CMK (cell line): Measurements from ENCODE around the gene HMGA1.
A peak's percentile ranks its signal among the peaks of the same experiment; 100 is the strongest.

Experiments
- DNase-seq: peaks from one replicate; pipeline ENCODE4 v3.0.0-alpha.2; 2010; ENCODE audit warnings: low read depth

HMGA1 gene

DNA sequence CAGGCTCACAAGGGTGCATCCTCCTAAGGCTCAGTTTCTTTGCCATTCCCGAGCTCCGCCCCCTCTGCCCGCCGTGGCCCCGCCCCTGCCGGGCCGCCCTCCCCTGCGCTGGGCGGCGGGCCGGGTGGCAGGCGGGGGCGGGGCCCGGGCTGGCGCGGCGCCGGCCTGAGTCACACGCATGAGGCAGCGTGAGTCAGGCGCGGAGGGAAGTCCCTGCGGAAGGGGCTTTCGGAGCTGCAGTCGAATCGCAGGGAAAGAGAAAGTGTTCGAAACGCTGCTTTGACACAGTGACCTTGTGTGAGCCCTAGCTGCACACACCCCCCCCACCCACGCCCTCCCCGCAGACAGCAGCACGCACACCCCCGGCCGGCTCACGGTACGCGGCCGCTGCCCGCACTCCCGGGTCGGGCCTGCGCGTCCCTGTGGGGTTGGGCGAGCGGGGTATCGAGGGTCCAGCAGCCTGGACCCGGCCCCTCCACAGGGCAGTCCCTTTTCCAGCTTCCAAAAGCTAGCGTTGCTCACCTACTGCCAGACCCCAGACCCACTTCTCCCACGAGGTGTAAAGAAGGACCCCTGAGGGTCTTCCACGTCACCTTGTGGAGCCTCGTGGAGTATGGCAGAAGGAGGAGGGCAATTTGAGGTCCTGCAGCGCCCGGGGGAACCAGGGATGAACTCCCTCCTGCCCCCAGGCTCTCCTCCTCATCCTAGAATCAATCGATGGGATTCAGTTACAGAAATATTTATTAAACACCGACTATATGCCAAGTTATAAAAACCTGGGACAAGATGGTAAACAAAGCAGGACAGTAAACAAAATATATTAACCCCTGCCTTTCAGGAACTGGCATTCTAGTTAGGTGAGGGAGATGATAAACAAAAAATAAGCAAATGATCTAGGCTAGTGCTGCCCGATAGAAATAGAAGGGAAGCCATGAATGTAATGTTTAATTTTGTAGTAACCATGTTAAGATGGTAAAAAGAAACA lies 12.4 kb upstream of the HMGA1 start:
- DNase-seq: peak; percentile 87

DNA sequence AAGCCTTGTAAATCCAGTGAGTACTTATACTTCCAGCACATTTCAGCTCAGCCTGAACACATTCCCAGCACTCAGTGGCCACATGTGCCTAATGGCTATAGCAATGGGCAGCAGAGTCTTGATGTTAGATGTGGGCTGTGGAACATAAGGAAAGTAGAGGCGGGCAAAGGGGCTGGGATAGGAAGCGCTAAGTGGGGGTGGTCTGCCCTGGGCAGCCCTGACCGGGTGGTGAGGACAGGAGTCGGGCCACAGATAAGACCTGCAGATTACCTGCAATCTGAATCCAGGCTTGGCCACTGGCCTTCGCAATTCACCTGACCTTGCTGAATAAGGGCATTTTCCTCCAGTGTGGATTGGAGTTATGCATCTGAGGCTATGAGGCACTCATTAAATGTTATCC lies 11.1 kb upstream of the HMGA1 start:
- DNase-seq: no peak

DNA sequence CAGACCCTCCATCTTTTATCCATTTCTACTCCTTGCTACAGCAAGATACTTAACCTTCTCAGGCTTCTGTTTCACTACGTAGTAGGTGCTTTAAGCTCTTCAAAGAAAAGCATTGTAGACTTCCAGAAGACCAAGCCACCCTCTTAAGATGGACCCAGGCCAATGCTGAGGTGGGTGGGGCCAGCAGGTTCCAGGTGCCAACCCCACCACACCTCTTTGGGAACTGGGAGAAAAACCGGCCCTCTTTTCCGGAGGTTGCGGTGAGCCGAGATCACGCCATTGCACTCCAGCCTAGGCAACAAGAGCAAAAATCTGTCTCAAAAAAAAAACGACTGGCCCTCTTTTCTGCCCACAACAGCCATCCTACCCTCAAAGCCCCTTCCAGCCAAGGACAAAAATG lies 10.6 kb upstream of the HMGA1 start:
- no peak for DNase-seq

- no peak for DNase-seq
Observed at GRCh38 chr6:34226731-34227586, 9.7 kb upstream of the HMGA1 start.

- no peak for DNase-seq
Observed at GRCh38 chr6:34227761-34228421, 8.8 kb upstream of the HMGA1 start.

- DNase-seq: no peak
Observed at GRCh38 chr6:34229877-34230276, 6.8 kb upstream of the HMGA1 start.

DNA sequence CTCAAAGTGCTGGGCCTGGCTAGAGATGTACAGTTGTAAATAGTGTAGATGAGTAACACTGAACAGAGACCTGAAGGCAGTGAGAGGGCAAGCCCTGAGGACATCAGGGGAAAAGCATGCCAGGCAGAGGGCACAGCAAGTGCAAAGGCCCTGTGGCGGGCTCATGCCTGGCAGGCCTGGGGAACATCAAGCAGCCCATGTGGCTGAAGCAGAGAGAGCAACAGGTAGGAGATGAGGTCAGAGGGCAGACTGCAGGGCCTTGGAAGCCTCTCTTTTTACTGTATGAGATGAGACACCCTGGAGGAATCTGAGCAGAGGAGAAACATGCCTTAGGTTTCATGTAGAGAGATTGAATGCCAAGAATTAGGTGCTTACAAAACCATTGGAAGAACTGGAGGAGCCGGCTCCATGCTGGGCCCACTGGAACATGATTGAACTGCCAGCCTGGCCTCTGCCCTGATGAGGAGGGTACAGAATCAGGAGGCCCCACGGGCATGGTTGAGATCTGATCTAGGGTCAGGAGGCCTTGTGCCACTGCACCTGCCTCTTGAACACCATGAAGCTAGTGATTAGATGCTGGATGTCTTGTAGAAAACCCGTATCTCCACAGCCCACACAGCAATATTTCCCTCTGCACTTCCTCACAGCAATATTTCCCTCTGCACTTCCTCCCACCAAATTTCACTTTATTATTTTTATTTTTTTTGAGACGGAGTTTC lies 5.9 kb upstream of the HMGA1 start:
- DNase-seq: peak; percentile 81

- DNase-seq: no peak
Observed at GRCh38 chr6:34231566-34232336, 4.9 kb upstream of the HMGA1 start.

DNA sequence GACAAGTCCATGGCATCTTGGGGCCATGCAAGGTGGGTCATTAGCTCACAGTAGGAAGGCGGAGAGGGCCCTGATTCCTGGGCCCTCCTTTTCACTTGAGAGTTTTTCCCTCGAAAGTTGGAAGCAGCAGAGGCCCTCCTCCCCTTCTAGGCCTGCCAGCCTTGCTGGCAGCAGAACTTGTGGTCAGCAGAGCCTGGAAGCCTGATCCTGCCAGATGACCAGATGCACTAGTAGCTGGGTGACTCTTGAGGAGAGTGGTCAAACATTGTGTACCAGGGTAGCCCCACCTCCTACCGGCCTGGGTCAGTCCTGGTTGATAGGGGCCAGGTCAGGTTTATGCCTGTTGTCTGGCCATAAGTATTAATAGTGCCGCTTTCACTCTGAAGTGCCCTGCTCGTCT lies 3.8 kb upstream of the HMGA1 start:
- DNase-seq: no peak

- no peak for DNase-seq
Observed at GRCh38 chr6:34233867-34234266, 2.8 kb upstream of the HMGA1 start.

- no peak for DNase-seq
Observed at GRCh38 chr6:34234667-34235306, 1.9 kb upstream of the HMGA1 start.

- DNase-seq: no peak
Observed at GRCh38 chr6:34235307-34236130, 1.2 kb upstream of the HMGA1 start.

GRCh38 chr6:34236131-34236442 lies 586 bp upstream of the HMGA1 start:
- DNase-seq: no peak

GRCh38 chr6:34237316-34237721 lies 646 bp downstream of the HMGA1 start:
- no peak for DNase-seq

- DNase-seq: no peak
Observed at GRCh38 chr6:34237722-34238584, 1.3 kb downstream of the HMGA1 start.

DNA sequence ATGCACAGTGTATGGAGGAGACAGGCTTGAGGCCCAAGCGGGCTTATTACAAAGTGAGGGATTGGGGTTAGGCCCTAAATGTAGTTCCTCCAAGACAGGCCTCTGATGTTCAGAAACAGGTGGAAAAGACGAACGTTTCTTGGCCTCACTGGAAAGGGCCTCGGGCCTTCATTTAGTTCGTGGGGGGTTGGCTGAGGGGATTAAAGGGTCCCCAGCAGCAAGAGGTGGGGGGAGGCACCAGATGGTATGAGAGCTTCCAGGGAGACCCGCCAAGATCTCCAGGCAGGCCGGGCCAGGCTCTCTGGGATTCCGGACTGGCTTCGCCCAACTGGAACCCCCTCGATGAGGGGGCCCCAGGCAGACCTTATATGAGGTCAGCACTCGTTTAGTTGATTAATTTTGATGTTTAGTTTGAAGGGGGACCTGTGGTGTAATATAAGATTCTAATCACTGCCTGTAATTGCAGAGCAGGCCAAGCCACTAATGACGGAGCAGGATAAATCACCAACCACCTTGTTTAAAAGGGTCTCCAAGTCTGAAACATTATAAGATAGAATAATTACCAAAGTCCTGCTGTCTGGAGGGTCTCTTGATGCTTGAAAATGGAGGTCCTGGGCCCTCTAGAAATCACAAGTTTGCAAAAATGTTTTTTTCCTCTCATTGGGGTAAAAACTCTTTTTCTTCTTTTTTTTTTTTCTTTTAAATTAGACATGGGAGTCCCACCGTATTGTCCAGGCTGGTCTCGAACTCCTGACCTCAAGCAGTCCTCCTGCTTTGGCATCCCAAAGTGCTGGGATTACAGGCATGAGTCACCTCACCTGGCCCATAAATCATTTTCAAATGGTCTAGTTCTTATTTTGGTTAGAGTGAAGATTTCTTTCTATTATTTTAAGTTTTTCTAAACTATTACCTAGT lies 2.2 kb downstream of the HMGA1 start:
- no peak for DNase-seq

DNA sequence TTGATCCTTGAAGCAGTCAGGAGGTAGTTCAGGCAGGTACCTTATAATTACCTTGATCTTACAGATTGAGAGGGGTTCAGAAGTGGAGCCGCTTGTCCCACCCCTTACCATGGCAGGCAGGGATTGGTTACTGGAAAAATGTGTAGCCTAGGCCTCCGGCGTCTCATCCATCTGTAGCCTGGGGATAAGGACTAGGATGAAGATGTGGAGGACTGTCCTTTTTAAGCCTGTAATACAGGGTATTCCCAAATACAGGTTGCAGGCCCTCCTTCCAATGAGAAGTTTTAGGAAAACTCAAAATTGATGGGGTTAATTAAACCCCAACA lies 2.8 kb downstream of the HMGA1 start:
- DNase-seq: no peak

DNA sequence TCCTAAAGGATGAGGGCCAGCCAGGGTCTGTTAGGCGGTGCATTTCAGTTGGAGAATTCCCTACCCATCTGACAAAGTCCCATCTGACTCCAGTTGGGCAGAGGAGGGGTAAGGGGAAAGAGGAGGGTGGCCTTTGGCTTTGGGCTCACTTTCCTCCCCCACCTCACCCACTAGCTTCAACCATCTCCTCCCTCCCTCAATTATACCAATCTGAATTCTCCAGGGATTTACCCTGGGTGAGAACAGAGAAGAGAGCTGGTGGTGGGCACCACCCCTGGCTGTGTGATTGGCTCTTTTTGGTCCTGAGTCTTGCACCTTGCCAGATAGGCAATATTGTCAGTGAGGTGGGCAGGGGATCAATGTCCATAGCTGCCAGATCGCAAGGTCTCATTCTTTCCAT lies 3.2 kb downstream of the HMGA1 start:
- no peak for DNase-seq
